Astrocyte of the hippocampus (primary cell): ENCODE measurements around the gene SLAMF9.

Experiments
- DNase-seq: peaks from one replicate; pipeline ENCODE4 v3.0.0; 2011; ENCODE audit warnings: low read depth, low spot score

SLAMF9 gene

GRCh38 chr1:159932296-159933285, 21.4 kb downstream of the SLAMF9 start:
- DNase-seq: peak; percentile 38

- no peak for DNase-seq
These were observed 22.3 kb downstream of the SLAMF9 start for GRCh38 chr1:159931795-159932173.

GRCh38 chr1:159931101-159931794, 22.8 kb downstream of the SLAMF9 start:
- no peak for DNase-seq

- no peak for DNase-seq
These were observed 23.4 kb downstream of the SLAMF9 start for GRCh38 chr1:159930634-159931033.

DNA sequence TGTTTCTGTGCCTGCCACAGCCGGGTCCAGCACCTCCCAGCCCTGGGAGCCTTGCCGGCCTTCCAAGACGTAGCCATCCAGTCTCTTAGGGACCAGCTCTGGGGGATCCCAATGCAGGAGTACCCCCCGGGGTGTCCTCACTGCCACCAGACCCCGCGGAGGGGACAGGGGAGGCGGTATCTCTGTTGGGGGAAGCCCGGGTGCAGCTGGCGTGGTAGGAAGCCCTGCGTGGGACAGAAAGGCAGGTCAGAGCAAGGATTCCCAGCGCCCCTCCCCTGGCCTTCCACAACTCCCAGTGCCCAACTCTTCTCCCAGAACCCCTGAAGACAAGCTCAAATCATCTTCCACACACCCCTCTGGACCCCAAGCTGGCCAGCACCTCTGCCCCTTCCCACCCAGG, 23.8 kb downstream of the SLAMF9 start:
- DNase-seq: no peak

- DNase-seq: no peak
These were observed 24.6 kb downstream of the SLAMF9 start for GRCh38 chr1:159929155-159930051.

GRCh38 chr1:159928491-159929050, 25.5 kb downstream of the SLAMF9 start:
- DNase-seq: no peak

DNA sequence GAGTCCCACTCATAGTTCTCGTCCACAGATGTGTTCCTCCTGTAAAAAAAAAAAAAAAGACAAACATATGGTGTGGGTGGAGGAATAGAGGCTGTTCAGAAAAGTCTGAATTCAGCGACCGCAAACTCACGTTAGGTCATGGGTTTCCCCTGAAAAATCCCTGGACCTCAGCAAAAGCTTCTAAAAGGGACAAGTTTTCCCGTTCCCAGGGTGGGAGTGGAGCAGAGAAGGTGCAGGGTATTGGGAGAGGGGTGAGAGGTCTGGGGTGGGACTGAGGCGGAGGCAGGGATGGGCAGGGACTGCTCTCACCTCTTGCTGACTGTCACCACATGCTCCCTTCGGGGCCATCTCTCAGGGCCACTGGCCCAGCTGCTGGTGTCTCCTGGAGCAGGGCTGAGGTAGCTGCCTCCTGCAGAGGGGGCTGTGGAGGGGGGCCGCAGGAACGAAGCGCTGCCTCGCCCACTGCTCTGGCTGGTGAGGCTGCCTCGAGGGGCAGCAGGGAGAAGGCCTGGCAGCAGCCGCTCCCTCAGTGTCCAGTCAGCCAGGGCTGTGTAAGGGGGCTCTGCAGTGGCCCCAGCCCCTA, 26.1 kb downstream of the SLAMF9 start:
- DNase-seq: no peak

DNA sequence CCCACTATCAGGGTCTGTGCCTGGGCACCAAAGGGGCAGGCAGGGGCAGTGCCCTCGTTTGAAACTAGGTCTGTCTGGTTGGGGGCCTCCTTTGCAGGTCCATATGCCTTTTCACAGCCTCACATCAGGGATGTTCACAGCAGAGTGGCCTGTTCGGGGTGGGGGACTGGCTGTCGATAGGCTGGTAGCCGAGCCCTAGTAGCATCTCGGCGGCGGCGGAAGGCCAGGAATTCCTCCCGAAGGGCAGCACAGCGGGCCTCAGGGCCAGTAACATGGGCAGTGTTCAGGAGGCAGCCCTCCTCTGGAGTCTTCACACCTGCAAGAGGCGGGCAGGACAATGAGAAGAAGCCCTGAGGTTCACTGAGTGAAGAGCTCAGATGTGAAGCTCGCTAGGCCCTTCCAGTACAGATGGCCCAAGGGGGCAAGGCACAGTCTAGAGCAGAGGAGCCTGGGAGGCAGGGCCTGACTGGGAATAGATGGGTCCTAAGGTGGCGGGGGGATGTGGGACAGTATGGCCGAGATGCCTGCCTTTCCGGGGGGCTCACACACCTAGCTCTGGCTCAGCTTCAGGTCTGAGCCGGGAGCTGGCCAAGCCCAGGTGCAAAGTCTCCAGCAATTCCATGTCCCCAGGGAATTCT, 26.7 kb downstream of the SLAMF9 start:
- DNase-seq: no peak

- no peak for DNase-seq
These were observed 28.3 kb downstream of the SLAMF9 start for GRCh38 chr1:159925719-159926078.

- peak; percentile 97 for DNase-seq
These were observed 29.0 kb downstream of the SLAMF9 start, which contains the start of gene TAGLN2 for GRCh38 chr1:159924791-159925718. TSS of gene TAGLN2 (minus strand) at chr1:159925507. CDS start at chr1:159920509, 4,998 bp downstream.

DNA sequence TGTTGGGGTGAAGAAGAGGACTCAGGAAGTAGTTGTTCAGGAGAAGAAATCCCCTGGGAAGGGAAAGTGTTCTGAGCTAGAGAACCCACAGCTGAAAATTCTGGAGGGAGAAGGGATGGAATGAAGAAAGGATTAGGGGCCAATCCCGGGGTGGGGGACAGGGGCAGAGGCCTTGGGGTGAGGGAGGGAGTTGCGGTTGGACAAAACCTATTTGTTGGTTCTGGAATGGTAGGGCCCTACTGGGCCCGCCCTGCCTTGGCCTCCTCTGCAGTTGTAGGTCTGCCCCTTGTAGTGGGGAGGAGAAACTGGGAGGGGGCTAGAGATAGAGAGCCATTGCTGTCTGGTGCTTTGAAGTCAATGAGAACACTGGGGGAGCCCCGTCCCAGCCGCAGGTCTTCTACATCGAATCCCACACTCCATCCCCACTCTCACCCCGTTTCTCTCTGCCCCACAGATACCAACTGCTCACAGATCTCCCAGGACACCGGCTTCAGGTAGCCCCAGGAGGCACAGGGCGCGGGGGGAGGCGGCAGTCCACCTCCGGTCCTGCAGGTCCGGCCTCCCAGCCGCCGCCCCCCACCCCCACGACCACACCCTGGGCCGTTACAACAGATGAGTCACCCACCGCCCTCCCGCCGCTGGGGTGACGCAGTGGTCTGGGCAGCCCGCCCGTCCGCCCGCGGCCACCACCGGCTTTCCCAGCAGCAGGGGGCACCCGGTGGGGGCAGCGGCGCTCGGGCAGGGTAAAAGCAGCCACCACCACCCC, 29.8 kb downstream of the SLAMF9 start:
- peak; percentile 98 for DNase-seq

DNA sequence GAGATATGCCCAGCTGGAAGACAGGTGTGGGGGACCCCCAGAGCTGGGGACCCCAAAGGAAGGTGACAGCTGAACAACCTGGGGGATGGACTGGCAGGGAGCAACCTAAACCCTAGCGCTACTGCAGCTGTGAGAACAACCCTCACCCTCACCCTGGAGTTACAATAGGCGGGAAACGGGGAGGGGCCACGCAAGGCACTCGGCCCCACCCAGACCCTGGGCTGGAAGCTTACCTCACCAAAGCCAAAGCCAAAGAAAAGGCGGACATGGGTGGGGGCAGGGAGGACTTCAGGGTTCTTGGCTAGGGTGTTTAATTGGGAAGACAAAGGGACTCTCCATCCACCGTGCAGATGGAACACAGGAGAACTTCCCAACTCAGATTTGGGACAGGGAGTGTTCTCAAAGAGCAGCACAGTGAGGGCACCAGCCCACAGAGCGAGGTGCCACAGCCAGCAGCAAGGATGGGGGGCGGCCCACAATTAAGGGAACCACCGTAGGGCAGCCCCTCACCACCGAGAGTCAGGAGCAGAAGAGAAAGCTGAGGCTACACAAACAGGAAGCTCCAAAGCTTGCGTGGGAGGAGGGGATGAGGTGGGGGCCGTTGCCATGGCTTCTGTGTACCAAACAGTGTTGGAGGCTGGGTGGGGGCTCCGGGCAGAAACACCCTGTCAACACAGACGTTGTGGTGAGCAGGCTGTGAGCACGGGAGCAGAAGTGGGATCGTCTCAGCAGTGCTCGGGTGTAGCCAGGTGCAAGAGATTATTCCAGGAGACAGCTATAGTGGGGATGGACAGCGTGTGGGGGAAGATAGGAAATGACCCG, 30.6 kb downstream of the SLAMF9 start:
- peak; percentile 95 for DNase-seq

- DNase-seq: peak; percentile 44
These were observed 31.4 kb downstream of the SLAMF9 start for GRCh38 chr1:159922511-159923202.

GRCh38 chr1:159921700-159922504, 32.1 kb downstream of the SLAMF9 start:
- peak; percentile 79 for DNase-seq

- no peak for DNase-seq
These were observed 32.8 kb downstream of the SLAMF9 start for GRCh38 chr1:159921251-159921650.
